Esophagus muscularis mucosa (tissue), 4 donors: ENCODE data around the gene GCLC.

Experiments used
- EP300 ChIP-seq: sonication (generic); formaldehyde crosslinking; IDR thresholded peaks from one replicate; pipeline ENCODE4 v1.6.1; 2017; ENCODE audit warnings: antibody characterized with exemption
- POLR2A ChIP-seq: fragments of 450-650 bp; IDR thresholded peaks from one replicate; pipeline ENCODE4 v1.6.1; 2017; ENCODE audit warnings: antibody characterized with exemption, moderate library complexity, mild to moderate bottlenecking, low read depth
- POLR2AphosphoS5 ChIP-seq, 2 donors: sonication (generic); formaldehyde crosslinking; IDR thresholded peaks; one replicate each; pipeline ENCODE4 v1.6.1; 2017; ENCODE audit warnings: antibody characterized with exemption in 2 of 2
- TF ChIP-seq, protein P1 (sequence below), 3 experiments: fragments of 200-600 bp in 2 of 3; fragments of 450-650 bp in 1 of 3; sonication (generic) in 2 of 3; IDR thresholded peaks; one replicate each; pipeline ENCODE4 v1.5.1; 2017 to 2019; ENCODE audit warnings: antibody characterized with exemption in 3 of 3, mild to moderate bottlenecking in 2 of 3, moderate library complexity in 1 of 3

DNA sequence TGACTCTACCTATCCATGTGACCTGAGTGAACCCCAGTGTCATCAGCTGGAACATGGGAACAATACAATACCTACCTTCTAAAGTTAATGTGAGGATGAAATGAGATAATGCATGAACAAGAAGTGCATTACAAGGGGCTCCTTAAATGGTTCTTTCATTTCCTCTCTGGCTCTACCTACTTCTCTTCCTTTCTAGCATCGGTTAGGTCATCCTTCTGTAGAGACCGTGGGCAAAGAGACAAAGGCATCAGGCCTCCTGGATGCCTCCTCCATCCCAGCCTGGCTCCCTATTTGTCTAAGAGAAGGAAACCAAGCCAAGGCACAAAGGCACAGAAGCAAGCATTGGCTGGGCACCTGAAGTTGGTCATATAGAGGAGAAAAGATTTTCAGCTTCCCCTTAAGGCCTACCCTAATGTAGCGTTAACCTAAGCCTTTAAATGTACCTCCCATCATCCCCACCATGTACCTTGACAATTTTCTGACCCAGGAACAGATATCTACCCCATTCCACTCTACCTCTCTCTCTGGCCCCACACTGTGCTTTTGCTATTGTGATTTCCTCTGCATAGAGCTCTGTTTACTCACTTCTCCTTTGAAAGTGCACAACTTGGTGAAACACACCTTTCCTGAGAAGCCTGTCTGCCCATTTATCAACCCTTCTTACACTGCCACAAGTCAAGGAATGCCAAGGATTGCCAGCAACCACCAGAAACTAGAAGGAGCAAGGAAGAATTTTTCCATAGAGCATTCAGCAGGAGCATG is 86.6 kb downstream of the GCLC start:
- TF ChIP-seq, protein P1, sequence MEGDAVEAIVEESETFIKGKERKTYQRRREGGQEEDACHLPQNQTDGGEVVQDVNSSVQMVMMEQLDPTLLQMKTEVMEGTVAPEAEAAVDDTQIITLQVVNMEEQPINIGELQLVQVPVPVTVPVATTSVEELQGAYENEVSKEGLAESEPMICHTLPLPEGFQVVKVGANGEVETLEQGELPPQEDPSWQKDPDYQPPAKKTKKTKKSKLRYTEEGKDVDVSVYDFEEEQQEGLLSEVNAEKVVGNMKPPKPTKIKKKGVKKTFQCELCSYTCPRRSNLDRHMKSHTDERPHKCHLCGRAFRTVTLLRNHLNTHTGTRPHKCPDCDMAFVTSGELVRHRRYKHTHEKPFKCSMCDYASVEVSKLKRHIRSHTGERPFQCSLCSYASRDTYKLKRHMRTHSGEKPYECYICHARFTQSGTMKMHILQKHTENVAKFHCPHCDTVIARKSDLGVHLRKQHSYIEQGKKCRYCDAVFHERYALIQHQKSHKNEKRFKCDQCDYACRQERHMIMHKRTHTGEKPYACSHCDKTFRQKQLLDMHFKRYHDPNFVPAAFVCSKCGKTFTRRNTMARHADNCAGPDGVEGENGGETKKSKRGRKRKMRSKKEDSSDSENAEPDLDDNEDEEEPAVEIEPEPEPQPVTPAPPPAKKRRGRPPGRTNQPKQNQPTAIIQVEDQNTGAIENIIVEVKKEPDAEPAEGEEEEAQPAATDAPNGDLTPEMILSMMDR (IDR thresholded peaks at IDR 0.05) = no peak
- TF ChIP-seq EP300 (no peak), POLR2AphosphoS5 (IDR thresholded peaks at IDR 0.05) (no peak), POLR2A (no peak)
